GM06990 (cell line): ENCODE measurements around the gene RP2.

Experiments used
- DNase-seq: peaks from one replicate; pipeline ENCODE4 v3.0.0-alpha.2; 2011; ENCODE audit not compliant: insufficient read length; ENCODE audit errors: extremely low read depth
- H3K27me3 ChIP-seq: replicated peaks from 2 replicates; pipeline ENCODE4 v1.6.0; 2011; ENCODE audit warnings: low read length; ENCODE audit not compliant: control insufficient read depth, insufficient read depth
- H3K36me3 ChIP-seq: 2 replicates; pipeline ENCODE4 v1.5.1; 2011; ENCODE audit warnings: low read length; ENCODE audit not compliant: control insufficient read depth, insufficient read depth
- H3K4me3 ChIP-seq: replicated peaks from 2 replicates; pipeline ENCODE4 v1.5.1; 2011; ENCODE audit warnings: low read depth, mild to moderate bottlenecking, control low read depth, low read length
- TF ChIP-seq, protein P1 (sequence below): IDR thresholded peaks from 2 replicates; pipeline ENCODE4 v1.5.1; 2011; ENCODE audit warnings: low read length, control low read depth, mild to moderate bottlenecking, inconsistent platforms; ENCODE audit not compliant: insufficient read depth, poor library complexity, severe bottlenecking

Gene RP2

GRCh38 chrX:46838486-46838870, 1.6 kb downstream of the RP2 start:
- TF ChIP-seq, protein P1, sequence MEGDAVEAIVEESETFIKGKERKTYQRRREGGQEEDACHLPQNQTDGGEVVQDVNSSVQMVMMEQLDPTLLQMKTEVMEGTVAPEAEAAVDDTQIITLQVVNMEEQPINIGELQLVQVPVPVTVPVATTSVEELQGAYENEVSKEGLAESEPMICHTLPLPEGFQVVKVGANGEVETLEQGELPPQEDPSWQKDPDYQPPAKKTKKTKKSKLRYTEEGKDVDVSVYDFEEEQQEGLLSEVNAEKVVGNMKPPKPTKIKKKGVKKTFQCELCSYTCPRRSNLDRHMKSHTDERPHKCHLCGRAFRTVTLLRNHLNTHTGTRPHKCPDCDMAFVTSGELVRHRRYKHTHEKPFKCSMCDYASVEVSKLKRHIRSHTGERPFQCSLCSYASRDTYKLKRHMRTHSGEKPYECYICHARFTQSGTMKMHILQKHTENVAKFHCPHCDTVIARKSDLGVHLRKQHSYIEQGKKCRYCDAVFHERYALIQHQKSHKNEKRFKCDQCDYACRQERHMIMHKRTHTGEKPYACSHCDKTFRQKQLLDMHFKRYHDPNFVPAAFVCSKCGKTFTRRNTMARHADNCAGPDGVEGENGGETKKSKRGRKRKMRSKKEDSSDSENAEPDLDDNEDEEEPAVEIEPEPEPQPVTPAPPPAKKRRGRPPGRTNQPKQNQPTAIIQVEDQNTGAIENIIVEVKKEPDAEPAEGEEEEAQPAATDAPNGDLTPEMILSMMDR = no peak
- DNase-seq = no peak
- Histone ChIP-seq H3K4me3 (peak overlapping the region; percentile 75; the same call in 1 of the 2 replicates), H3K27me3 (no peaks in the 10 kb centered on the region), H3K36me3 (no peaks in the 10 kb centered on the region)

DNA sequence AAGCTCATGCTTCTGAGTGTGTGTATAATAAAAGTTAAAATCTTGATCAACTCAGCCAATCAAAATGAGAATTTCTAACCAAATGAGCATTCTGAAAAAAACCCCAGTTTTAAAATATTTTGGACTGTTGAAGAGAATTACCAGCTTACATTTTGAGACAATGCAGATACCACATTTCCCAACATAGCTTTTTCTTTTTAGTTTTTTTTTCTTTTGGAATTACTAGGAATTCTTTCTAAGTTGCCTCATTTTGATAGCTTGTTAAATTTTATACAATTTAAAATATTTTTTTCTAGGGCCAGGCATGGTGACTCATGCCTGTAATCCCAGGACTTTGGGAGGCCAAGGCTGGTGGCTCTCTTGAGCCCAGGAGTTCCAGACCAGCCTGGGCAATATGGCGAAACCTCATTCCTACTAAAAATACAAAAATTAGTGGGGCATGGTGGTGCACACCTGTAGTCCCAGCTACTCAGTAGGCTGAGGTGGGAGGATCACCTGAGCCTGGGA, 2.2 kb downstream of the RP2 start:
- DNase-seq = no peak
- no peaks in the 10 kb centered on the region for H3K27me3 ChIP-seq
- no peaks in the 10 kb centered on the region for H3K36me3 ChIP-seq
- no peak overlapping the region for H3K4me3 ChIP-seq
- TF ChIP-seq, protein P1 = no peak

- Histone ChIP-seq H3K4me3 (no peak overlapping the region), H3K27me3 (no peaks in the 10 kb centered on the region), H3K36me3 (no peaks in the 10 kb centered on the region)
- no peak for DNase-seq
- TF ChIP-seq, protein P1 = no peak
These were observed 4.1 kb downstream of the RP2 start for GRCh38 chrX:46840946-46841345.

DNA sequence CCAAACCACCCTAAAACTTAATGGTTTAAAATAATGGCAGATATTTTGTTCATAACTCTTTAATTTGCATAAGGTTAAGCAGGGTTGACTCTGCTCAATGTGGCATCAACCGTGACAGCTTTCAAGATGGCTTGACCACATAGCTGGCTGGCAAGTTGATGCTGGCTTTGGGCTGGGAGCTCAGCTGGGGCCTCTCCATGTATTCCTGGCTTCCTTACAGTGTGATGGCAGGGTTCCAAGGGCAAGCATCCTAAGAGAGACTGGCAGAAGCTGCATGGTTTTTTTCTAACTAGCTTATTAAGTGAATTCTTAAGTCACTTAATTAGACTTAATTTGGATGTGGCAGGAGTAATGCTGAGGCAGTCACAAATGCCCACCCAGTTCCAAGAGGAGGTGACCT, 4.5 kb downstream of the RP2 start:
- no peak for DNase-seq
- TF ChIP-seq, protein P1 = no peak
- H3K4me3 ChIP-seq = no peak overlapping the region
- H3K27me3 ChIP-seq = no peaks in the 10 kb centered on the region
- no peaks in the 10 kb centered on the region for H3K36me3 ChIP-seq

DNA sequence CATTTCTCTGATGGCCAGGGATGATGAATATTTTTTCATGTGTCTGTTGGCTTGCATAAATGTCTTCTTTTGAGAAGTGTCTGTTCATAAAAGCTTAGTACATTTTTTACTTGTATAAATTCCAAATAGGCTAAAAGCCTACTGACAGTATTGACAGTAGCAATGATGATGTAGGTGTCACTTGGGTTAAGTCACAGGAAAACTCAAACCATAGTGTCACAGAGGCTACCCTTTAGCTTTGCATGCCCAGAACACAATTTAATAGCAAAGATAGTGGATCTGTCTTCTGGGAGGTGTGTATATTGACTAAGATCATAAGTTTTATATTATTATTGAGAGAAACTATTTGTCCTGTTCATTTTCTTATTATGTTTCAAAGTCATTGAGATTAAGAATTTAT, 8.1 kb downstream of the RP2 start:
- H3K27me3 ChIP-seq = no peaks in the 10 kb centered on the region
- TF ChIP-seq, protein P1 = no peak
- no peaks in the 10 kb centered on the region for H3K36me3 ChIP-seq
- H3K4me3 ChIP-seq = no peak overlapping the region
- DNase-seq = no peak

GRCh38 chrX:46849933-46850332, 13.1 kb downstream of the RP2 start:
- DNase-seq = no peak
- H3K4me3 ChIP-seq = no peak overlapping the region
- TF ChIP-seq, protein P1 = no peak

More at GRCh38 chrX:46849933-46850332, 13.1 kb downstream of the RP2 start:
- Histone ChIP-seq H3K27me3 (no peaks in the 10 kb centered on the region), H3K36me3 (no peaks in the 10 kb centered on the region)
